ENCODE data around the gene PGLYRP2.

DNA sequence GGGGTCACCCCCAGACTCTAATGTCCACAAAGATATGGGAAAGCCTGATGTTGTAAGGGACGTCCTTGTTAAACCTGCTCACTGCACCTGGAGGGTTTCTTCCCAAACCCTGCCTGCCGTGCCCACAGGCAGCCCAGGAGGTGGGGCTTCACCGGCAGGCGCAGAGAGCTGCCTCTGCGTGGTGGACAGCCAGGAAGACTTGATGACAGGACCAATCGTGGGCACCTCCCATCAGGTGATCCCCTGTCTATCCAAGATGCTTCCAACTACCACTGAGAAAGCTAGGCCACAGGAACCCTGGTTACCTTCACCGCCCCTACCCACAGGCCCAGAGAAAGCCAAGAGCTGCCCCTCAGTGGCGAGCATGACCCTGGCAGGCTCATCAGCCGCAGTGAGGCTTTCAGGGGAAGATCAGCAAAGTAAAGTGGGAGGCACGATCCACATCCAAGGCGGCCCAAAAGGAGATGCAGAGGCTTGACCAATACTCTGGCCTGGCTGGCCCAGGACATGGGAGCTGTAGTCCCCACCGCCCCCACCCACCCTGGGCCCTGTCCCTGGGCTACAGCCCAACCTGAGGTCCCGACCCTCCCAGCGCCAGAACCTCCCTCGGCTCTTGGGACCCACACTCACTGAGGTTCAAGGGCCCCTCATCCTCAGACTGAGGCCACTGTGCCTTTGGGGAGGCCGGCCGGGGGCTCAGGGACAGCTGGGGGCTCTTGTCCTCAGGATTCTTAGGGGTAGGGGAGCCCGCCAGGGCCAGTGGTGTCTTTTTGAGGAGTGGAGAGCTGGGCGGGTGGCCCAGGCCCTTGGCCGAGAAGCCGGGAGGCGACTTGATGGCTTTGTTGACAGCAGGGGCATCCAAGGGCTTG, 50.1 kb downstream of the PGLYRP2 start:
- TF ChIP-seq EZH2 (IDR thresholded peaks at IDR 0.05; ENCODE audit: low read length, unreplicated experiment) (no peak), EZH2phosphoT487 (IDR thresholded peaks at IDR 0.05; ENCODE audit: borderline replicate concordance, low read length) (no peak)
- TF ChIP-seq, protein P1, sequence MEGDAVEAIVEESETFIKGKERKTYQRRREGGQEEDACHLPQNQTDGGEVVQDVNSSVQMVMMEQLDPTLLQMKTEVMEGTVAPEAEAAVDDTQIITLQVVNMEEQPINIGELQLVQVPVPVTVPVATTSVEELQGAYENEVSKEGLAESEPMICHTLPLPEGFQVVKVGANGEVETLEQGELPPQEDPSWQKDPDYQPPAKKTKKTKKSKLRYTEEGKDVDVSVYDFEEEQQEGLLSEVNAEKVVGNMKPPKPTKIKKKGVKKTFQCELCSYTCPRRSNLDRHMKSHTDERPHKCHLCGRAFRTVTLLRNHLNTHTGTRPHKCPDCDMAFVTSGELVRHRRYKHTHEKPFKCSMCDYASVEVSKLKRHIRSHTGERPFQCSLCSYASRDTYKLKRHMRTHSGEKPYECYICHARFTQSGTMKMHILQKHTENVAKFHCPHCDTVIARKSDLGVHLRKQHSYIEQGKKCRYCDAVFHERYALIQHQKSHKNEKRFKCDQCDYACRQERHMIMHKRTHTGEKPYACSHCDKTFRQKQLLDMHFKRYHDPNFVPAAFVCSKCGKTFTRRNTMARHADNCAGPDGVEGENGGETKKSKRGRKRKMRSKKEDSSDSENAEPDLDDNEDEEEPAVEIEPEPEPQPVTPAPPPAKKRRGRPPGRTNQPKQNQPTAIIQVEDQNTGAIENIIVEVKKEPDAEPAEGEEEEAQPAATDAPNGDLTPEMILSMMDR (conservative IDR thresholded peaks at IDR 0.05; ENCODE audit: low read depth, low read length): no peak

Data from PC-3 (cell line).